ENCODE measurements around the gene TDP1. TPM values are rescaled to one million over a fixed set of nuclear protein-coding genes. Genes with fewer than 3 reads are reported as not detected.

Gene TDP1
- total RNA-seq, 1 experiment from 2014 or later = 23.9 TPM

GRCh38 chr14:89987161-89987475 lies 31.4 kb downstream of the TDP1 start:
- TF ChIP-seq POLR2AphosphoS5 (IDR thresholded peaks at IDR 0.05; ENCODE audit: low read depth, low read length) (no peak), REST (IDR thresholded peaks at IDR 0.05; ENCODE audit: insufficient read depth in 1 of 2, low read depth in 2 of 2, low read length in 1 of 2) (no peak), SIN3A (IDR thresholded peaks at IDR 0.05; ENCODE audit: borderline replicate concordance, insufficient read depth, low read depth, low read length) (no peak), CTCF (IDR thresholded peaks at IDR 0.05) (no peak), TCF7L2 (IDR thresholded peaks at IDR 0.05; ENCODE audit: low read depth, low read length) (no peak)
- no peaks in the 10 kb centered on the region for H3K4me1 ChIP-seq (ENCODE audit: control insufficient read depth, insufficient read depth, low read length)
- no TSS peak for BruUV-seq (replicated peaks)
- H3K27ac ChIP-seq (ENCODE audit: low read length) = no peak overlapping the region
- no peak for DNase-seq (ENCODE audit: low read depth, low spot score)
- in situ Hi-C loops (cut with HindIII; ENCODE audit: low pct_unique_long_range_greater_than_20kb, low sequenced_read_pairs) (no loop called here), intact Hi-C loops (cut with micrococcal nuclease; ENCODE audit: unreplicated experiment) (no loop called here)
- ATAC-seq = no peak
- peaks cover 8% of the 10 kb centered on the region for H3K36me3 ChIP-seq (ENCODE audit: control insufficient read depth, insufficient read depth, low read length)
- no peaks in the 10 kb centered on the region for H3K27me3 ChIP-seq (ENCODE audit: control insufficient read depth, insufficient read depth, low read length)
- no peaks in the 10 kb centered on the region for H3K9me3 ChIP-seq (ENCODE audit: control insufficient read depth, insufficient read depth, low read depth, low read length)
- ChIA-PET POLR2A (no interaction called here), CTCF (no interaction called here)
- H3K4me3 ChIP-seq (ENCODE audit: low read depth in 2 of 2, low read length in 2 of 2) = no peak overlapping the region

- Histone ChIP-seq H3K9me3 (ENCODE audit: control insufficient read depth, insufficient read depth, low read depth, low read length) (no peaks in the 10 kb centered on the region), H3K27ac (ENCODE audit: low read length) (no peak overlapping the region), H3K27me3 (ENCODE audit: control insufficient read depth, insufficient read depth, low read length) (no peaks in the 10 kb centered on the region), H3K4me1 (ENCODE audit: control insufficient read depth, insufficient read depth, low read length) (no peaks in the 10 kb centered on the region), H3K4me3 (ENCODE audit: low read depth in 2 of 2, low read length in 2 of 2) (no peak overlapping the region), H3K36me3 (ENCODE audit: control insufficient read depth, insufficient read depth, low read length) (peaks cover 11% of the 10 kb centered on the region)
- ATAC-seq (no peak), DNase-seq (ENCODE audit: low read depth, low spot score) (no peak)
- in situ Hi-C loops (cut with HindIII; ENCODE audit: low pct_unique_long_range_greater_than_20kb, low sequenced_read_pairs) = no loop called here
- ChIA-PET POLR2A (no interaction called here), CTCF (no interaction called here)
- BruUV-seq (replicated peaks) = no TSS peak
- TF ChIP-seq CTCF (IDR thresholded peaks at IDR 0.05) (no peak), TCF7L2 (IDR thresholded peaks at IDR 0.05; ENCODE audit: low read depth, low read length) (no peak), SIN3A (IDR thresholded peaks at IDR 0.05; ENCODE audit: borderline replicate concordance, insufficient read depth, low read depth, low read length) (no peak), REST (IDR thresholded peaks at IDR 0.05; ENCODE audit: insufficient read depth in 1 of 2, low read depth in 2 of 2, low read length in 1 of 2) (no peak), POLR2AphosphoS5 (IDR thresholded peaks at IDR 0.05; ENCODE audit: low read depth, low read length) (no peak)
- intact Hi-C loops (cut with micrococcal nuclease; ENCODE audit: unreplicated experiment) = no loop called here
Observed at GRCh38 chr14:89988787-89989186, 33.1 kb downstream of the TDP1 start.
